A549 (cell line): ENCODE measurements around the gene PRF1. TPM values are rescaled to one million over a fixed set of nuclear protein-coding genes. Genes with fewer than 3 reads are reported as not detected.
"Not testable (repeated sequence)": the region's sequence is repeated elsewhere in the genome, so short reads cannot be mapped to it uniquely, and the experiment has no call there.

Experiments
- ATAC-seq, 2 experiments: fragments of 200-7000 bp in 1 of 2; fragments of >200 bp in 1 of 2; cut with Nextera tagmentation in 1 of 2; cut with Tn5 transposase in 1 of 2; 3 replicates each; pipeline versions ENCODE4 v1.8.0 to v1.9.1; 2018 to 2020; ENCODE audit warnings: mild to moderate bottlenecking in 1 of 2, moderate library complexity in 1 of 2
- CTCF ChIA-PET: fragments of 300-600 bp; sonication (Branson Sonifier 250); formaldehyde crosslinking; extraction: SDS; loops from one replicate; lab custom pipeline; 2021; ENCODE audit warnings: antibody characterized with exemption, inconsistent platforms; lab: Yijun Ruan, JAX
- POLR2A ChIA-PET: fragments of 350-600 bp; formaldehyde crosslinking; extraction: SDS; loops from one replicate; lab custom pipeline; 2021; ENCODE audit warnings: antibody characterized with exemption, inconsistent platforms; lab: Yijun Ruan, JAX
- DNase-seq, 2 experiments: peaks; one replicate each; pipeline versions ENCODE4 v3.0.0 to v3.0.0-alpha.2; 2011 to 2016; ENCODE audit warnings: low read depth in 1 of 2, low spot score in 1 of 2
- FAIRE-seq: peaks from 2 replicates; lab custom pipeline; 2011; peaks lifted over from hg19 to GRCh38; lab: Jason Lieb, UNC
- H3K27ac ChIP-seq, 2 experiments: fragments of >200 bp; sonication (Bioruptor Twin); formaldehyde crosslinking; 3 replicates each; pipeline ENCODE4 v1.5.1; 2016 to 2017
- H3K4me1 ChIP-seq: fragments of >200 bp; sonication (Bioruptor Twin); formaldehyde crosslinking; 3 replicates; pipeline ENCODE4 v1.6.1; 2016
- H3K4me2 ChIP-seq: fragments of >200 bp; sonication (Bioruptor Twin); formaldehyde crosslinking; 3 replicates; pipeline ENCODE4 v1.6.1; 2016
- H3K4me3 ChIP-seq: fragments of >200 bp; sonication (Bioruptor Twin); formaldehyde crosslinking; 3 replicates; pipeline ENCODE4 v1.5.1; 2016
- H3K9me3 ChIP-seq: fragments of >200 bp; sonication (Bioruptor Twin); formaldehyde crosslinking; 3 replicates; pipeline ENCODE4 v1.6.1; 2016
- BCL3 ChIP-seq: fragments of >200 bp; sonication (Bioruptor Twin); formaldehyde crosslinking; IDR thresholded peaks from 3 replicates; pipeline ENCODE4 v1.6.1; 2016
- CBX2 ChIP-seq: fragments of 200-600 bp; sonication (generic); IDR thresholded peaks from 2 replicates; pipeline ENCODE4 v1.6.1; 2016; ENCODE audit warnings: low read depth, mild to moderate bottlenecking, borderline replicate concordance
- CBX8 ChIP-seq: fragments of 200-600 bp; sonication (generic); IDR thresholded peaks from 2 replicates; pipeline ENCODE4 v1.6.1; 2016
- CTCF ChIP-seq: fragments of >200 bp; sonication (Bioruptor Twin); formaldehyde crosslinking; IDR thresholded peaks from 3 replicates; pipeline ENCODE4 v1.5.1; 2016
- EHF ChIP-seq: fragments of 250-450 bp; sonication (Bioruptor Pico); IDR thresholded peaks from 2 replicates; pipeline ENCODE4 v1.5.0; 2020; ENCODE audit warnings: mild to moderate bottlenecking
- EP300 ChIP-seq, 2 experiments: fragments of >200 bp; sonication (Bioruptor Twin); formaldehyde crosslinking; IDR thresholded peaks; 2 replicates in 1 of 2; 3 replicates in 1 of 2; pipeline ENCODE4 v1.6.1; 2016 to 2017
- FOSL2 ChIP-seq, 2 experiments: fragments of 450-650 bp in 1 of 2; fragments of >200 bp in 1 of 2; sonication (Bioruptor Twin) in 1 of 2; formaldehyde crosslinking; IDR thresholded peaks; 2 replicates each; pipeline versions ENCODE4 v1.5.0 to v1.6.1; 2016 to 2020; ENCODE audit warnings: mild to moderate bottlenecking in 1 of 2, moderate library complexity in 1 of 2
- GATA3 ChIP-seq: IDR thresholded peaks from 2 replicates; pipeline ENCODE4 v1.6.1; 2012; ENCODE audit warnings: borderline replicate concordance
- HOXA7 ChIP-seq: fragments of 250-450 bp; sonication (Bioruptor Pico); IDR thresholded peaks from 2 replicates; pipeline ENCODE4 v1.5.0; 2020; ENCODE audit warnings: mild to moderate bottlenecking, moderate library complexity
- HOXB5 ChIP-seq: fragments of 250-450 bp; sonication (Bioruptor Pico); IDR thresholded peaks from 2 replicates; pipeline ENCODE4 v1.5.0; 2020; ENCODE audit warnings: mild to moderate bottlenecking, moderate library complexity
- KDM1A ChIP-seq: fragments of 200-600 bp; sonication (generic); IDR thresholded peaks from 2 replicates; pipeline ENCODE4 v1.6.1; 2016; ENCODE audit warnings: low read depth, mild to moderate bottlenecking
- KDM5A ChIP-seq: fragments of 200-600 bp; sonication (generic); IDR thresholded peaks from 2 replicates; pipeline ENCODE4 v1.6.1; 2016; ENCODE audit warnings: antibody characterized with exemption, mild to moderate bottlenecking
- MAX ChIP-seq: IDR thresholded peaks from 2 replicates; pipeline ENCODE4 v1.6.1; 2012
- MAZ ChIP-seq: fragments of 150-350 bp; IDR thresholded peaks from 2 replicates; pipeline ENCODE4 v1.6.1; 2014; ENCODE audit warnings: antibody characterized with exemption, low read depth, low read length, borderline replicate concordance
- NFE2L2 ChIP-seq: fragments of 150-350 bp; conservative IDR thresholded peaks from 2 replicates; pipeline ENCODE4 v1.6.1; 2014; ENCODE audit warnings: low read length
- NR3C1 ChIP-seq: fragments of >200 bp; sonication (Bioruptor Twin); formaldehyde crosslinking; IDR thresholded peaks from 3 replicates; pipeline ENCODE4 v1.6.1; 2017
- POLR2AphosphoS2 ChIP-seq: conservative IDR thresholded peaks from 2 replicates; pipeline ENCODE4 v1.6.1; 2012; ENCODE audit warnings: low read length, improper control_type of control experiment, inconsistent platforms
- RAD21 ChIP-seq, 2 experiments: fragments of >200 bp in 1 of 2; sonication (Bioruptor Twin) in 1 of 2; formaldehyde crosslinking in 1 of 2; IDR thresholded peaks in 1 of 2; conservative IDR thresholded peaks in 1 of 2; 2 replicates in 1 of 2; 3 replicates in 1 of 2; pipeline ENCODE4 v1.6.1; 2012 to 2018; ENCODE audit warnings: inconsistent platforms in 1 of 2
- RFX5 ChIP-seq: fragments of 450-650 bp; IDR thresholded peaks from 2 replicates; pipeline ENCODE4 v1.7.1; 2014; ENCODE audit warnings: antibody characterized with exemption, mild to moderate bottlenecking, moderate library complexity
- ZFP36 ChIP-seq: fragments of 450-650 bp; IDR thresholded peaks from 2 replicates; pipeline ENCODE4 v1.6.1; 2014; ENCODE audit warnings: borderline replicate concordance; ENCODE audit not compliant: partially characterized antibody
- ZSCAN20 ChIP-seq: fragments of 250-450 bp; sonication (Bioruptor Pico); IDR thresholded peaks from 2 replicates; pipeline ENCODE4 v1.8.0; 2022; ENCODE audit warnings: mild to moderate bottlenecking, moderate library complexity
- WGBS: methylation state at CpG from one replicate; pipeline ENCODE4 v1.1.6; 2017; ENCODE audit errors: missing lambda C conversion rate; 5-methylcytosine and 5-hydroxymethylcytosine counted together
- polyA plus RNA-seq, 4 experiments: library from polyadenylated mRNA; depleted of rRNA in 3 of 4; stranded (reverse); fragments of >200 nt; fragmentation: RNase III in 1 of 4; extraction: RNeasy Plus Mini Kit Qiagen cat#74134 plus additional on column Dnase treatment in 1 of 4; gene quantifications; 2 replicates in 3 of 4; 3 replicates in 1 of 4; pipeline ENCODE4 v1.2.3, GENCODE V29; 2011 to 2017

Gene PRF1
- polyA plus RNA-seq, 2 of the 4 experiments (the other 2 are of a cell fraction): not detected

DNA sequence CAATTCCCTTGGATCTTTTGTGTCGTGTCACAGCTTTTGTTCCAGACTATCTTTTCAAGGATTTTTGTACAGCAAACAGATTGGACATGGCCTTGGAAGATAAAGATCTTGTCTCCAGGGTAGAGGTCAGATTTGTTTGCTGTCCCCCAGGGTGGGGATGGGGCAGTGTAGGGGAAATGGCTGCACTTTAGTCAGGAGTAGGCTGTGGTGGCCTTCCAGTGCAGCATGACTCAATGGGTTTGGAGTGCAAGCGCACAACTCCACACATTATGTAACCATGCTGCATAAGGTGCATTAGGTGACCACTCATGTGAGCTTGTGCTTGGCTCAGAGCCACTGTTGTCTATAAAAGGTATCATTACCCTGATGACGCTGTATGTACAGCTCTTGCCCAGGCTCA is 45.9 kb upstream of the PRF1 start (continued):
- no peak for TF ChIP-seq RFX5
- TF ChIP-seq GATA3: no peak
- no peak for TF ChIP-seq ZFP36

- CTCF ChIA-PET: no interaction called here
- Histone ChIP-seq H3K4me1 (no peaks in the 10 kb centered on the region), H3K27ac (no peak overlapping the region), H3K4me2 (no peak overlapping the region)
- ATAC-seq: no peak
- TF ChIP-seq EHF (no peak), FOSL2 (IDR thresholded peaks at IDR 0.05) (no peak), FOSL2 (CRISPR knock-in tag; IDR thresholded peaks at IDR 0.05) (no peak), EP300 (IDR thresholded peaks at IDR 0.05) (no peak), CBX8 (no peak), ZSCAN20 (no peak), KDM5A (no peak), MAX (no peak), NFE2L2 (no peak), GATA3 (no peak), MAZ (no peak), CTCF (no peak), ZFP36 (no peak), RAD21 (conservative IDR thresholded peaks at IDR 0.05 in 1 of 2, IDR thresholded peaks at IDR 0.05 in 1 of 2) (no peak), NR3C1 (no peak), POLR2AphosphoS2 (no peak), CBX2 (no peak), HOXA7 (no peak), HOXB5 (CRISPR knock-in tag) (no peak), BCL3 (no peak), KDM1A (no peak)
- TF ChIP-seq, all 56 proteins: peak for 0
- WGBS: 39% methylated on average over 3 of the region's 3 CpGs
- FAIRE-seq: no peak
- H3K4me3 ChIP-seq: no peak overlapping the region
- POLR2A ChIA-PET: no interaction called here
- 0 out of 3 replicates have a peak, but pooled peaks cover 8% of the 10 kb centered on the region for H3K9me3 ChIP-seq
- DNase-seq: no peak
Observed at GRCh38 chr10:70647086-70647485, 44.5 kb upstream of the PRF1 start.

DNA sequence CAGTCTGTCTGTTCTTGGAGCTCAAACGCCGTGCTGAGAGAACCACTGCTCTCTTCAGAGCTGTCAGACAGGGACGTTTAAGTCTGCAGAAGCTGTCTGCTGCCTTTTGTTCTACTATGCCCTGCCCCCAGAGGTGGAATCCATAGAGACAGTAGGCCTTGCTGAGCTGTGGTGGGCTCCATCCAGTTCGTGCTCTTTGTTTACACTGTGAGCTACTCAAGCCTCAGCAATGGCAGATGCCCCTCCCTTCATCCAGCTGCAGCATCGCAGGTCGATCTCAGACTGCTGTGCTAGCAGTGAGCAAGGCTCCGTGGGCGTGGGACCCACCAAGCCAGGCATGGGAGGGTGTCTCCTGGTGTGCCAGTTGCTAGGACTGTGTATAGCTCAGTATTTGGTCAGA is 42.4 kb upstream of the PRF1 start:
- H3K4me2 ChIP-seq, POLR2A ChIA-PET, DNase-seq, H3K4me1 ChIP-seq, H3K27ac ChIP-seq, H3K4me3 ChIP-seq, CTCF ChIA-PET, FAIRE-seq, H3K9me3 ChIP-seq, ATAC-seq: not testable (repeated sequence)
- 29% methylated on average over 4 of the region's 8 CpGs for WGBS

GRCh38 chr10:70643272-70643671 is 40.7 kb upstream of the PRF1 start:
- CTCF ChIA-PET, H3K4me1 ChIP-seq, DNase-seq, H3K27ac ChIP-seq, H3K4me3 ChIP-seq, ATAC-seq, POLR2A ChIA-PET, FAIRE-seq, H3K4me2 ChIP-seq, H3K9me3 ChIP-seq: not testable (repeated sequence)
- WGBS: 11% methylated on average over 3 of the region's 3 CpGs

DNA sequence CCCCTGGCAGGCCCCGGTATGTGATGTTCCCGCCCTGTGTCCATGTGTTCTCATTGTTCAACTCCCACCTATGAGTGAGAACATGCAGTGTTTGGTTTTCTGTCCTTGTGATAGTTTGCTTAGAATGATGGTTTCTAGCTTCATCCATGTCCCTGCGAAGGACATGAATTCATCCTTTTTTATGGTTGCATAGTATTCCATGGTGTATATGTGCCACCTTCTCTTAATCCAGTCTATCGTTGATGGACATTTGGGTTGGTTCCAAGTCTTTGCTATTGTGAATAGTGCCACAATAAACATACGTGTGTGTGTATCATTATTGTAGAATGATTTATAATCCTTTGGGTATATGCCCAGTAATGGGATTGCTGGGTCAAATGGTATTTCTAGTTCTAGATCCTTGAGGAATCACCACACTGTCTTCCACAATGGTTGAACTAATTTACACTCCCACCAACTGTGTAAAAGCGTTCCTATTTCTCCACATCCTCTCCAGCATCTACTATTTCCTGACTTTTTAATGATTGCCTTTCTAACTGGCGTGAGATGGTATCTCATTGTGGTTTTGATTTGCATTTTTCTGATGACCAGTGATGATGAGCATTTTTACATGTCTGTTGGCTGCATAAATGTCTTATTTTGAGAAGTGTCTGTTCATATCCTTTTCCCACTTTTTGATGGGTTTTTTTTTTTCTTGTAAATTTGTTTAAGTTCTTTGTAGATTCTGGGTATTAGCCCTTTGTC is 37.3 kb upstream of the PRF1 start:
- CTCF ChIA-PET: interaction anchor here (0.6 to 1.8 kb wide), 5 partner anchors 9 to 166 kb away, joined by 3 to 4 read pairs (median 3); no protein-coding TSS in a partner anchor
- H3K4me3 ChIP-seq, FAIRE-seq, DNase-seq, H3K9me3 ChIP-seq, H3K27ac ChIP-seq, ATAC-seq, H3K4me2 ChIP-seq, POLR2A ChIA-PET, H3K4me1 ChIP-seq: not testable (repeated sequence)
- 42% methylated on average over 6 of the region's 7 CpGs for WGBS

GRCh38 chr10:70634515-70634914 is 32.0 kb upstream of the PRF1 start:
- FAIRE-seq, DNase-seq, H3K4me3 ChIP-seq, POLR2A ChIA-PET, H3K4me1 ChIP-seq, H3K4me2 ChIP-seq, ATAC-seq, H3K27ac ChIP-seq, CTCF ChIA-PET: not testable (repeated sequence)
- peaks cover 10% of the 10 kb centered on the region; the same call in 1 of the 3 replicates for H3K9me3 ChIP-seq
- WGBS: 55% methylated on average over 5 of the region's 5 CpGs
